Suprapubic skin (tissue), 4 donors: ENCODE data around the gene KLF15. TPM values are rescaled to one million over a fixed set of nuclear protein-coding genes. Genes with fewer than 3 reads are reported as not detected.

Experiments
- DNase-seq, 2 donors: peaks; one replicate each; pipeline ENCODE4 v3.0.0-alpha.2; 2019; ENCODE audit warnings: low spot score in 2 of 2
- H3K27ac ChIP-seq: fragments of 200-600 bp; sonication (generic); one replicate; pipeline ENCODE4 v1.5.1; 2019
- H3K27me3 ChIP-seq: fragments of 200-600 bp; sonication (generic); one replicate; pipeline ENCODE4 v1.5.1; 2019
- H3K36me3 ChIP-seq: fragments of 200-600 bp; sonication (generic); one replicate; pipeline ENCODE4 v1.5.1; 2019
- H3K4me1 ChIP-seq: fragments of 200-600 bp; sonication (generic); one replicate; pipeline ENCODE4 v1.5.1; 2019
- H3K4me3 ChIP-seq: fragments of 200-600 bp; sonication (generic); one replicate; pipeline ENCODE4 v1.5.1; 2019; ENCODE audit warnings: mild to moderate bottlenecking
- H3K9me3 ChIP-seq: fragments of 200-600 bp; sonication (generic); one replicate; pipeline ENCODE4 v1.5.1; 2019
- CTCF ChIP-seq, 2 donors: fragments of 200-600 bp in 1 of 2; fragments of 450-650 bp in 1 of 2; sonication (generic) in 1 of 2; IDR thresholded peaks; one replicate each; pipeline ENCODE4 v1.5.1; 2016 to 2019; ENCODE audit warnings: antibody characterized with exemption in 2 of 2, mild to moderate bottlenecking in 1 of 2, moderate library complexity in 1 of 2
- EP300 ChIP-seq: sonication (generic); formaldehyde crosslinking; IDR thresholded peaks from one replicate; pipeline ENCODE4 v1.6.1; 2017; ENCODE audit warnings: antibody characterized with exemption
- POLR2A ChIP-seq, 2 donors: fragments of 450-650 bp; IDR thresholded peaks; one replicate each; pipeline ENCODE4 v1.6.1; 2017; ENCODE audit warnings: antibody characterized with exemption in 2 of 2, mild to moderate bottlenecking in 2 of 2, moderate library complexity in 2 of 2
- POLR2AphosphoS5 ChIP-seq, 3 donors: sonication (generic); formaldehyde crosslinking; IDR thresholded peaks; one replicate each; pipeline ENCODE4 v1.6.1; 2017; ENCODE audit warnings: antibody characterized with exemption in 3 of 3
- WGBS: methylation state at CpG from one replicate; pipeline ENCODE4 v1.1.5; 2018; 5-methylcytosine and 5-hydroxymethylcytosine counted together
- total RNA-seq, 4 donors: library from RNA; depleted of rRNA; stranded (reverse); fragments of >200 nt; gene quantifications; one replicate each; pipeline ENCODE4 v1.1.0, GENCODE V29; 2016

KLF15 gene
- total RNA-seq, 4 donors from 2014 or later: 7.3 to 19.2 (median 14.3) TPM

- no peaks in the 10 kb centered on the region for H3K9me3 ChIP-seq
- peaks cover 10% of the 10 kb centered on the region for H3K27me3 ChIP-seq
- peaks cover 5% of the 10 kb centered on the region for H3K4me1 ChIP-seq
- H3K27ac ChIP-seq: no peak overlapping the region
- peak; percentile 44 to 71 for DNase-seq
- H3K36me3 ChIP-seq: no peaks in the 10 kb centered on the region
- TF ChIP-seq POLR2AphosphoS5 (IDR thresholded peaks at IDR 0.05) (no peak), EP300 (no peak), CTCF (IDR thresholded peaks at IDR 0.05) (no peak), POLR2A (IDR thresholded peaks at IDR 0.05) (no peak)
- H3K4me3 ChIP-seq: no peak overlapping the region
- WGBS: 87% methylated on average over 9 of the region's 13 CpGs
Observed at GRCh38 chr3:126375835-126376331, 18.7 kb upstream of the KLF15 start.

- H3K9me3 ChIP-seq: no peaks in the 10 kb centered on the region
- peaks cover 5% of the 10 kb centered on the region for H3K4me1 ChIP-seq
- H3K4me3 ChIP-seq: no peak overlapping the region
- WGBS: 83% methylated on average over 18 of the region's 21 CpGs
- H3K27me3 ChIP-seq: peaks cover 4% of the 10 kb centered on the region
- peak in 1 of 2 donors; percentile 52 for DNase-seq
- no peak overlapping the region for H3K27ac ChIP-seq
- TF ChIP-seq POLR2AphosphoS5 (IDR thresholded peaks at IDR 0.05) (no peak), POLR2A (IDR thresholded peaks at IDR 0.05) (no peak), CTCF (IDR thresholded peaks at IDR 0.05) (no peak), EP300 (no peak)
- H3K36me3 ChIP-seq: no peaks in the 10 kb centered on the region
Observed at GRCh38 chr3:126373682-126374601, 16.7 kb upstream of the KLF15 start.

GRCh38 chr3:126373146-126373613 lies 16.0 kb upstream of the KLF15 start:
- TF ChIP-seq POLR2AphosphoS5 (IDR thresholded peaks at IDR 0.05) (no peak), EP300 (no peak), POLR2A (IDR thresholded peaks at IDR 0.05) (no peak), CTCF (IDR thresholded peaks at IDR 0.05) (no peak)
- 96% methylated on average over 4 of the region's 4 CpGs for WGBS

GRCh38 chr3:126372413-126373145 lies 15.4 kb upstream of the KLF15 start:
- no peak overlapping the region for H3K27ac ChIP-seq
- DNase-seq: peak in 1 of 2 donors; percentile 55
- no peaks in the 10 kb centered on the region for H3K9me3 ChIP-seq
- WGBS: 81% methylated on average over 12 of the region's 12 CpGs
- TF ChIP-seq CTCF (IDR thresholded peaks at IDR 0.05): no peak
- no peak for TF ChIP-seq EP300
- no peak for TF ChIP-seq POLR2A (IDR thresholded peaks at IDR 0.05)
- TF ChIP-seq POLR2AphosphoS5 (IDR thresholded peaks at IDR 0.05): no peak
- H3K4me1 ChIP-seq: peaks cover 5% of the 10 kb centered on the region
- no peaks in the 10 kb centered on the region for H3K36me3 ChIP-seq
- peaks cover 4% of the 10 kb centered on the region for H3K27me3 ChIP-seq
- no peak overlapping the region for H3K4me3 ChIP-seq

More at GRCh38 chr3:126373146-126373613, 16.0 kb upstream of the KLF15 start:
- H3K27me3 ChIP-seq: peaks cover 4% of the 10 kb centered on the region
- H3K4me3 ChIP-seq: no peak overlapping the region
- peaks cover 5% of the 10 kb centered on the region for H3K4me1 ChIP-seq
- DNase-seq: peak in 1 of 2 donors; percentile 46
- no peaks in the 10 kb centered on the region for H3K9me3 ChIP-seq
- H3K36me3 ChIP-seq: no peaks in the 10 kb centered on the region
- H3K27ac ChIP-seq: no peak overlapping the region
